Mesothelial cell of epicardium (in vitro differentiated cells): ENCODE data around the gene IL12B. TPM values are rescaled to one million over a fixed set of nuclear protein-coding genes. Genes with fewer than 3 reads are reported as not detected.
A peak's percentile ranks its signal among the peaks of the same experiment; 100 is the strongest.

Experiments used
- DNase-seq, 2 experiments: peaks; one replicate each; pipeline ENCODE4 v3.0.0; 2021; ENCODE audit warnings: low spot score in 2 of 2; ENCODE audit not compliant: unreplicated experiment in 2 of 2
- H3K27ac Mint-ChIP-seq: 2 replicates; pipeline ENCODE4 v1.8.0; 2021; ENCODE audit warnings: mixed read lengths
- H3K27me3 Mint-ChIP-seq: 2 replicates; pipeline ENCODE4 v1.8.0; 2021; ENCODE audit warnings: low read depth, mixed read lengths
- H3K36me3 Mint-ChIP-seq: 2 replicates; pipeline ENCODE4 v1.8.0; 2021; ENCODE audit warnings: mixed read lengths
- H3K4me1 Mint-ChIP-seq: 2 replicates; pipeline ENCODE4 v1.8.0; 2021; ENCODE audit warnings: mixed read lengths
- H3K4me3 Mint-ChIP-seq: 2 replicates; pipeline ENCODE4 v1.8.0; 2021; ENCODE audit warnings: mild to moderate bottlenecking, moderate library complexity, mixed read lengths
- H3K9me3 Mint-ChIP-seq: 2 replicates; pipeline ENCODE4 v1.8.0; 2021; ENCODE audit warnings: mixed read lengths
- CTCF ChIP-seq: fragments of 200-600 bp; sonication (generic); IDR thresholded peaks from one replicate; pipeline ENCODE4 v1.5.0; 2021; ENCODE audit warnings: antibody characterized with exemption; ENCODE audit not compliant: unreplicated experiment
- total RNA-seq: library from RNA; stranded (reverse); gene quantifications from 3 replicates; pipeline ENCODE4 v1.2.1, GENCODE V29; 2021

Gene IL12B
- total RNA-seq, 1 donor from 2014 or later: not detected

- H3K4me1 Mint-ChIP-seq: peaks cover 23% of the 10 kb centered on the region
- H3K36me3 Mint-ChIP-seq: no peaks in the 10 kb centered on the region
- no peaks in the 10 kb centered on the region for H3K9me3 Mint-ChIP-seq
- H3K4me3 Mint-ChIP-seq: no peak overlapping the region
- no peak for DNase-seq
- H3K27ac Mint-ChIP-seq: no peak overlapping the region
- peaks cover 13% of the 10 kb centered on the region for H3K27me3 Mint-ChIP-seq
- no peak for TF ChIP-seq CTCF
Measured at GRCh38 chr5:159337016-159337955, 7.0 kb upstream of the IL12B start.

- H3K36me3 Mint-ChIP-seq: no peaks in the 10 kb centered on the region
- no peaks in the 10 kb centered on the region for H3K9me3 Mint-ChIP-seq
- H3K4me1 Mint-ChIP-seq: peaks cover 17% of the 10 kb centered on the region
- H3K27ac Mint-ChIP-seq: no peak overlapping the region
- no peak for TF ChIP-seq CTCF
- H3K4me3 Mint-ChIP-seq: no peak overlapping the region
- no peak for DNase-seq
- H3K27me3 Mint-ChIP-seq: peaks cover 13% of the 10 kb centered on the region
Measured at GRCh38 chr5:159336586-159336985, 6.3 kb upstream of the IL12B start.

GRCh38 chr5:159333545-159333925 lies 3.2 kb upstream of the IL12B start:
- Mint-ChIP-seq H3K9me3 (no peaks in the 10 kb centered on the region), H3K36me3 (no peaks in the 10 kb centered on the region), H3K27me3 (peaks cover 27% of the 10 kb centered on the region), H3K4me1 (peaks cover 15% of the 10 kb centered on the region), H3K27ac (no peak overlapping the region), H3K4me3 (no peak overlapping the region)
- TF ChIP-seq CTCF: no peak
- DNase-seq: no peak

- H3K27ac Mint-ChIP-seq: no peak overlapping the region
- no peak for DNase-seq
- H3K4me1 Mint-ChIP-seq: peaks cover 15% of the 10 kb centered on the region
- H3K36me3 Mint-ChIP-seq: no peaks in the 10 kb centered on the region
- TF ChIP-seq CTCF: no peak
- H3K27me3 Mint-ChIP-seq: peaks cover 32% of the 10 kb centered on the region
- no peaks in the 10 kb centered on the region for H3K9me3 Mint-ChIP-seq
- peak overlapping the region; percentile 78 for H3K4me3 Mint-ChIP-seq
Measured at GRCh38 chr5:159332800-159333544, 2.7 kb upstream of the IL12B start.

GRCh38 chr5:159331093-159331973 lies 1.0 kb upstream of the IL12B start:
- H3K27me3 Mint-ChIP-seq: peaks cover 46% of the 10 kb centered on the region
- peaks cover 4% of the 10 kb centered on the region for H3K4me1 Mint-ChIP-seq
- peak; percentile 58 to 87 for DNase-seq
- H3K36me3 Mint-ChIP-seq: no peaks in the 10 kb centered on the region
- TF ChIP-seq CTCF: peak; percentile 76
- H3K9me3 Mint-ChIP-seq: no peaks in the 10 kb centered on the region
- H3K4me3 Mint-ChIP-seq: peak overlapping the region; percentile 78
- no peak overlapping the region for H3K27ac Mint-ChIP-seq
